Loucy (cell line): Measurements from ENCODE around the gene INPP5D.

Experiments used
- H2AFZ ChIP-seq: fragments of 200-600 bp; sonication (generic); 2 replicates; pipeline ENCODE4 v1.6.0; 2016; ENCODE audit warnings: antibody characterized with exemption, mild to moderate bottlenecking, low read length, moderate library complexity
- H3F3A ChIP-seq: fragments of 200-600 bp; 2 replicates; pipeline ENCODE4 v1.6.0; 2016; ENCODE audit warnings: antibody characterized with exemption, low read depth, mild to moderate bottlenecking
- H3K27me3 ChIP-seq: fragments of 200-600 bp; sonication (generic); 2 replicates; pipeline ENCODE4 v1.6.1; 2014; ENCODE audit warnings: low read length, mild to moderate bottlenecking; ENCODE audit not compliant: insufficient read depth, poor library complexity, severe bottlenecking
- H3K36me3 ChIP-seq: fragments of 200-600 bp; sonication (generic); 2 replicates; pipeline ENCODE4 v1.6.1; 2016; ENCODE audit warnings: low read length; ENCODE audit not compliant: insufficient read depth
- H3K4me1 ChIP-seq: fragments of 200-600 bp; sonication (generic); 2 replicates; pipeline ENCODE4 v1.5.1; 2014; ENCODE audit warnings: low read length, mild to moderate bottlenecking; ENCODE audit not compliant: insufficient read depth, poor library complexity, severe bottlenecking
- H3K4me2 ChIP-seq: fragments of 200-600 bp; sonication (generic); 2 replicates; pipeline ENCODE4 v1.6.0; 2014; ENCODE audit warnings: antibody characterized with exemption, low read length, low read depth, mild to moderate bottlenecking; ENCODE audit not compliant: poor library complexity, severe bottlenecking
- H3K4me3 ChIP-seq: fragments of 200-600 bp; sonication (generic); 2 replicates; pipeline ENCODE4 v1.5.1; 2014; ENCODE audit warnings: low read length, mild to moderate bottlenecking, mixed read lengths; ENCODE audit not compliant: poor library complexity, severe bottlenecking
- H3K79me2 ChIP-seq: fragments of 200-600 bp; sonication (generic); 2 replicates; pipeline ENCODE4 v1.6.1; 2014; ENCODE audit warnings: low read length; ENCODE audit not compliant: insufficient read depth
- H3K9ac ChIP-seq: fragments of 200-600 bp; sonication (generic); 2 replicates; pipeline ENCODE4 v1.6.0; 2014; ENCODE audit warnings: mild to moderate bottlenecking, low read depth, low read length, moderate library complexity; ENCODE audit not compliant: poor library complexity, severe bottlenecking
- H3K9me2 ChIP-seq: fragments of 200-600 bp; sonication (generic); replicated peaks from 2 replicates; pipeline ENCODE4 v1.6.1; 2016; ENCODE audit warnings: low read depth, low read length, mixed read lengths
- H3K9me3 ChIP-seq: fragments of 200-600 bp; sonication (generic); 2 replicates; pipeline ENCODE4 v1.6.1; 2014; ENCODE audit warnings: mild to moderate bottlenecking, antibody characterized with exemption, low read length, low read depth; ENCODE audit not compliant: insufficient read depth
- H4K20me1 ChIP-seq: fragments of 200-600 bp; sonication (generic); 2 replicates; pipeline ENCODE4 v1.6.0; 2014; ENCODE audit warnings: antibody characterized with exemption, low read length, mild to moderate bottlenecking; ENCODE audit not compliant: insufficient read depth, poor library complexity, severe bottlenecking
- EZH2phosphoT487 ChIP-seq: fragments of 200-600 bp; IDR thresholded peaks from 2 replicates; pipeline ENCODE4 v1.6.1; 2018; ENCODE audit warnings: antibody characterized with exemption, mild to moderate bottlenecking, moderate library complexity, borderline replicate concordance
- TF ChIP-seq, protein P1 (sequence below): fragments of 200-600 bp; sonication (generic); conservative IDR thresholded peaks from 2 replicates; pipeline ENCODE4 v1.5.1; 2014; ENCODE audit warnings: mild to moderate bottlenecking, antibody characterized with exemption, low read length

The INPP5D gene

DNA sequence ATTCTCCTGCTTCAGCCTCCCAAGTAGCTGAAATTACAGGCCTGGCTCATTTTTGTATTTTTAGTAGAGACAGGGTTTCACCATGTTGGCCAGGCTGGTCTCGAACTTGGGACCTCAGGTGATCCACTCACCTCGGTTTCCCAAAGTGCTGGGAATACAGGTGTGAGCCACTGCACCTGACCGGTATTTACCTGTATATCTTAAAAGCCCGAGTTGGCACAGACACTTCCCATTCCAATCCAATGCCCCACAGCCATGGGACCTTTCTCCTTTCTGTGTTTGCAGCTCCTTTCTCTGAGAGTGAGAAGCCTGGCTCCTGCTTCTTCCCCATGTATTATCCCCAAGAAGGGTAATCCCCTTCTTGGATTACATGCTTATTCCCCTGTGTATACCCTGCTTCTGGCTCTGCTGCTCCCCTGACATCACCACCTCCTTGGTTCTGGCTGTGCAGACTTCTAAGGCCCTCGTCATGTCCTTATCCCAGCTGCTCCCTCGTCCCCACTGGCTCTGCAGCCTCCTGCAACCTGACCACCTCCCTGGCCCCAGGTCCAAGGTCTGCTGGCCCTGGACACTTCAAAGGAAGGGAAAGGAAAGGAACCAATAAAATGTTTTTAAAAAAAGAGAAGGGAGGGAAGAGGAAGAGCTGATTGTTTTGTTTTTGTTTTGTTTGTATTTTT lies 52.8 kb downstream of the INPP5D start:
- peaks cover 45% of the 10 kb centered on the region for H4K20me1 ChIP-seq
- peaks cover 19% of the 10 kb centered on the region; the same call in 1 of the 2 replicates for H3K36me3 ChIP-seq
- no peak overlapping the region for H3K4me2 ChIP-seq
- no peak overlapping the region for H3K4me3 ChIP-seq
- H3K9me2 ChIP-seq: no peaks in the 10 kb centered on the region
- H2AFZ ChIP-seq: no peak overlapping the region
- no peaks in the 10 kb centered on the region for H3K9me3 ChIP-seq
- H3F3A ChIP-seq: no peaks in the 10 kb centered on the region
- peaks cover 92% of the 10 kb centered on the region for H3K79me2 ChIP-seq
- TF ChIP-seq, protein P1, sequence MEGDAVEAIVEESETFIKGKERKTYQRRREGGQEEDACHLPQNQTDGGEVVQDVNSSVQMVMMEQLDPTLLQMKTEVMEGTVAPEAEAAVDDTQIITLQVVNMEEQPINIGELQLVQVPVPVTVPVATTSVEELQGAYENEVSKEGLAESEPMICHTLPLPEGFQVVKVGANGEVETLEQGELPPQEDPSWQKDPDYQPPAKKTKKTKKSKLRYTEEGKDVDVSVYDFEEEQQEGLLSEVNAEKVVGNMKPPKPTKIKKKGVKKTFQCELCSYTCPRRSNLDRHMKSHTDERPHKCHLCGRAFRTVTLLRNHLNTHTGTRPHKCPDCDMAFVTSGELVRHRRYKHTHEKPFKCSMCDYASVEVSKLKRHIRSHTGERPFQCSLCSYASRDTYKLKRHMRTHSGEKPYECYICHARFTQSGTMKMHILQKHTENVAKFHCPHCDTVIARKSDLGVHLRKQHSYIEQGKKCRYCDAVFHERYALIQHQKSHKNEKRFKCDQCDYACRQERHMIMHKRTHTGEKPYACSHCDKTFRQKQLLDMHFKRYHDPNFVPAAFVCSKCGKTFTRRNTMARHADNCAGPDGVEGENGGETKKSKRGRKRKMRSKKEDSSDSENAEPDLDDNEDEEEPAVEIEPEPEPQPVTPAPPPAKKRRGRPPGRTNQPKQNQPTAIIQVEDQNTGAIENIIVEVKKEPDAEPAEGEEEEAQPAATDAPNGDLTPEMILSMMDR: no peak
- no peak for TF ChIP-seq EZH2phosphoT487
- no peak overlapping the region for H3K9ac ChIP-seq
- no peaks in the 10 kb centered on the region for H3K27me3 ChIP-seq
- peaks cover 10% of the 10 kb centered on the region for H3K4me1 ChIP-seq

DNA sequence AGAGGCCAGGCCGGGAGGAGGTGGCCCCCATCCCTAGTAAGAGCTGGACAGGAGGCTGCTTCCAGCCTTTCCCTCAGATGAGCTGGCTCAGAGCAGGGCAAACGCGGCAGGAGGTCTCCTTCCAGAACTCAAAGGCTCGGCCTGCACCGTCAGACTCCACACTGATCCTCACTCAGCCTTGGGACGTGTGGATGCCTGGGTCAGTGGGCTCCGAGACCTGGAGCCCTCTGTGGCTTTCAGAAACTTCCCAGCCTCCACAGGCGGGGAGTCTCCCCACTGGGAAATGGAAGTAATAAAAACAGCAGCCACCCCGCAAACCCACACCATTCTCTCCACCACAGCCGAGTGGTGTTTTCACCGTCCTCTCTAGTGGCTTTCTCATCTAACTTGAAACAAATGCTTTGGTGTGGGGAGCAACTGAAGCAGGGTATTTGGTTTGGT lies 54.3 kb downstream of the INPP5D start:
- no peaks in the 10 kb centered on the region for H3K9me3 ChIP-seq
- no peaks in the 10 kb centered on the region for H3F3A ChIP-seq
- H3K36me3 ChIP-seq: peaks cover 34% of the 10 kb centered on the region
- H3K4me3 ChIP-seq: no peak overlapping the region
- H4K20me1 ChIP-seq: peaks cover 51% of the 10 kb centered on the region
- no peak overlapping the region for H3K9ac ChIP-seq
- TF ChIP-seq, protein P1: no peak
- TF ChIP-seq EZH2phosphoT487: no peak
- no peak overlapping the region for H2AFZ ChIP-seq
- peaks cover 10% of the 10 kb centered on the region for H3K4me1 ChIP-seq
- H3K9me2 ChIP-seq: no peaks in the 10 kb centered on the region
- no peak overlapping the region for H3K4me2 ChIP-seq
- peaks cover 92% of the 10 kb centered on the region for H3K79me2 ChIP-seq
- H3K27me3 ChIP-seq: no peaks in the 10 kb centered on the region

DNA sequence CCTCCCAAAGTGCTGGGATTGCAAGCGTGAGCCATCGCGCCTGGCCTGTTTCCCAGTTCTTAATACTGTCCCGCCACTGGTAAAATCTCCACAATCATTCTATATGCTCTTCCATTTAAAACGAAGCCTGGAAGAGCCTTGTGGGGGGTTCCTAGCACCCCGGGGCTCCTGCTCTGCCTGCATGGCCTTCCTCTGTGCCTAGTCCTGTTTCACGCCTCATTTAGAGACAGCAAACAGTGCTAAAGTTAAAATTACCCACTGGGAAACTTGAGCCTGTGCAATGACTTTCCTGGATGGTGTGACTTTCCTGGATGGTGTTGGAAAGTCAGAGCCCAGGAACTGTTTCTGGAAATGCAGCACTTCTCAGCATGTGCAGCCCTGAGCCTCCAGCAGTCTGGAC lies 55.0 kb downstream of the INPP5D start:
- Histone ChIP-seq H4K20me1 (peaks cover 51% of the 10 kb centered on the region), H3K9me3 (no peaks in the 10 kb centered on the region), H3K4me2 (no peak overlapping the region)

More for the DNA sequence above, 55.0 kb downstream of the INPP5D start:
- H3K27me3 ChIP-seq: no peaks in the 10 kb centered on the region
- no peak overlapping the region for H3K9ac ChIP-seq
- no peak overlapping the region for H3K4me3 ChIP-seq
- H3K9me2 ChIP-seq: no peaks in the 10 kb centered on the region
- peaks cover 10% of the 10 kb centered on the region for H3K4me1 ChIP-seq
- H3K36me3 ChIP-seq: peaks cover 38% of the 10 kb centered on the region
- peaks cover 92% of the 10 kb centered on the region for H3K79me2 ChIP-seq
- H3F3A ChIP-seq: no peaks in the 10 kb centered on the region
- no peak overlapping the region for H2AFZ ChIP-seq
- no peak for TF ChIP-seq EZH2phosphoT487
- TF ChIP-seq, protein P1: no peak
